NB4 (cell line): ENCODE results near the gene SLC2A3.
"Not testable (repeated sequence)": the region's sequence is repeated elsewhere in the genome, so short reads cannot be mapped to it uniquely, and the experiment has no call there.

Experiments
- MYC ChIP-seq: IDR thresholded peaks from 2 replicates; pipeline ENCODE4 v1.6.1; 2011; ENCODE audit warnings: low read depth, low read length
- POLR2A ChIP-seq: IDR thresholded peaks from 2 replicates; pipeline ENCODE4 v1.6.1; 2011; ENCODE audit warnings: mild to moderate bottlenecking; ENCODE audit not compliant: insufficient read length; ENCODE audit errors: extremely low read depth
- TF ChIP-seq, protein P1 (sequence below): IDR thresholded peaks from one replicate; pipeline ENCODE4 v1.5.1; 2012; ENCODE audit warnings: low read depth, low read length

DNA sequence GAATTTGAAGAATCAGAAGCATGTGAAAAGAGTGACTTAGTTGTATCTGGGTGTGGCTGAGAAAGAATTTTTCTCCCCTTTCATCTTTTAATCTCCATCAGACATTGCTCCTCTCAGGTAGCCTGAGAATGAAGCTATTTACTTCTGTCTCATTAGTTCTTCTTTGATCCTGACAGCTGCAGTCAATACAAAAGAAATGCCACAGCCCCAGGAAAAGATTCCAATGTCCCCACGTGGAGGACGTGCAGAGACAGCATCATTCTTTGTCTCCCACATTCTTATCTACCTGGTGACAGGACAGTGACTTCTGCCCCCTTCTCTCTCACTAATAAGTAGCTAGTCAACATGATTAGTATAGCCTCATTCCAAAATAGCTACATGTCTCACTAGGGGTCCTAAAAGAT lies 46.3 kb upstream of the SLC2A3 start:
- TF ChIP-seq, protein P1, sequence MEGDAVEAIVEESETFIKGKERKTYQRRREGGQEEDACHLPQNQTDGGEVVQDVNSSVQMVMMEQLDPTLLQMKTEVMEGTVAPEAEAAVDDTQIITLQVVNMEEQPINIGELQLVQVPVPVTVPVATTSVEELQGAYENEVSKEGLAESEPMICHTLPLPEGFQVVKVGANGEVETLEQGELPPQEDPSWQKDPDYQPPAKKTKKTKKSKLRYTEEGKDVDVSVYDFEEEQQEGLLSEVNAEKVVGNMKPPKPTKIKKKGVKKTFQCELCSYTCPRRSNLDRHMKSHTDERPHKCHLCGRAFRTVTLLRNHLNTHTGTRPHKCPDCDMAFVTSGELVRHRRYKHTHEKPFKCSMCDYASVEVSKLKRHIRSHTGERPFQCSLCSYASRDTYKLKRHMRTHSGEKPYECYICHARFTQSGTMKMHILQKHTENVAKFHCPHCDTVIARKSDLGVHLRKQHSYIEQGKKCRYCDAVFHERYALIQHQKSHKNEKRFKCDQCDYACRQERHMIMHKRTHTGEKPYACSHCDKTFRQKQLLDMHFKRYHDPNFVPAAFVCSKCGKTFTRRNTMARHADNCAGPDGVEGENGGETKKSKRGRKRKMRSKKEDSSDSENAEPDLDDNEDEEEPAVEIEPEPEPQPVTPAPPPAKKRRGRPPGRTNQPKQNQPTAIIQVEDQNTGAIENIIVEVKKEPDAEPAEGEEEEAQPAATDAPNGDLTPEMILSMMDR = not testable (repeated sequence)
- TF ChIP-seq POLR2A, MYC: not testable (repeated sequence)
